Breast epithelium (tissue), 3 donors: ENCODE data around the gene S100A9.

Experiments used
- CTCF ChIP-seq, 3 donors: fragments of 450-650 bp; IDR thresholded peaks; one replicate each; pipeline ENCODE4 v1.5.1; 2016 to 2017; ENCODE audit warnings: antibody characterized with exemption in 3 of 3, mild to moderate bottlenecking in 3 of 3, moderate library complexity in 3 of 3
- POLR2A ChIP-seq: fragments of 450-650 bp; IDR thresholded peaks from one replicate; pipeline ENCODE4 v1.6.1; 2016; ENCODE audit warnings: antibody characterized with exemption, mild to moderate bottlenecking, moderate library complexity

- TF ChIP-seq CTCF (IDR thresholded peaks at IDR 0.05) (no peak), POLR2A (no peak)
Observed at GRCh38 chr1:153404086-153404635, 46.5 kb downstream of the S100A9 start.
